NOMO-1 (cell line): ENCODE data around the gene TBX6.
A peak's percentile ranks its signal among the peaks of the same experiment; 100 is the strongest.

Source experiments
- DNase-seq, 2 experiments: peaks; one replicate each; lab custom pipeline; 2025; ENCODE audit not compliant: unreplicated experiment in 2 of 2; lab: John Stamatoyannopoulos, UW

TBX6 gene

DNA sequence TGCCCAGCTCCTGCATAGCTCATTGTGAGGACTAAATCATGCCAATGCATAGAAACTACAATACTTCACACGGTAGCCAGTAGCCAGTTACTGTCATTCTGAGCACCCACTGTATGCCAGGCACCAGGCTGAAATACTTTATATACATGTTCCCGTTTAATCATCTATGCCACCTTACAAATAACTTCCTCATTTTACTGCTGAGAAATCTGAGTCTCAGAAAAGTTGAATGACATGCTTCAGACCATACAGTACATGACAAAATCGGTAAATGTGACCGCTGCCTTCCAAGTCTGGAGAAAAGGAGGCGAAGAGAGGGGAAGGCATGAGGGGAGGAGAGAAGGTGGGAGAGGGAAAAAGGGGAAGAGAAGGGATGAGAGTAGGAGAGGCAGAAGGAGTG is 51.5 kb downstream of the TBX6 start:
- peak in 1 of 2 experiments; percentile 56 for DNase-seq
